ENCODE data around the gene LRRC59.

DNA sequence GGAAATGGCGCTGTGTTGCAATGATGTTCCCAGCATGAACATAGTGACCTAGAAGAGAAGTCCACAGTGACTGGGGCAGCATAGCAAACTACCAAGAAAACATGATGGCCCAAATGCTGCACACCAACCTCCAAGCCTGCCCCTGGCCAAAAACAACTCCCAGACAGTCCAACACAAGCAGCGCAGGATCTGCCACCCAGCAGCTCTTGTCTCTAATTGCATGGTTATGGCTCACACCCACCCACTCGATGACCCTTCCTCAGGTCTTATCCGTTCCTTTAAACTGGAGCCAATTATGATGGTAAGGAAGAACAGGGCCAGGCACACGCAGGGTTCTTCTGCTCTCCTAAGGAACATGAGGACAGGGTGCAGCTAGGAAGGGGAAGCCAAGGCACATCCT is 27.3 kb downstream of the LRRC59 start:
- TF ChIP-seq CTCF (IDR thresholded peaks at IDR 0.05; ENCODE audit: poor library complexity): no peak
- TF ChIP-seq EZH2 (IDR thresholded peaks at IDR 0.05; ENCODE audit: borderline replicate concordance): no peak
- no peak for TF ChIP-seq EZH2phosphoT487 (IDR thresholded peaks at IDR 0.05; ENCODE audit: low read depth, severe bottlenecking, unreplicated experiment)
